MM.1S (cell line): ENCODE measurements around the gene PAPPA.

Experiments
- DNase-seq: peaks from one replicate; pipeline ENCODE4 v3.0.0-alpha.2; 2015
- H2AFZ ChIP-seq: fragments of 300-600 bp; sonication (generic); 2 replicates; pipeline ENCODE4 v1.6.0; 2016; ENCODE audit warnings: antibody characterized with exemption, low read length
- H3F3A ChIP-seq: fragments of 300-600 bp; sonication (generic); 2 replicates; pipeline ENCODE4 v1.6.1; 2016; ENCODE audit warnings: mild to moderate bottlenecking, antibody characterized with exemption, low read length, moderate library complexity, mixed read lengths; ENCODE audit not compliant: insufficient read depth
- H3K27ac ChIP-seq: fragments of 300-600 bp; sonication (generic); 2 replicates; pipeline ENCODE4 v1.5.1; 2016; ENCODE audit warnings: mild to moderate bottlenecking, low read length
- H3K27me3 ChIP-seq: fragments of 300-600 bp; sonication (generic); replicated peaks from 2 replicates; pipeline ENCODE4 v1.6.0; 2016; ENCODE audit warnings: low read length; ENCODE audit not compliant: insufficient read depth
- H3K36me3 ChIP-seq: fragments of 300-600 bp; sonication (generic); replicated peaks from 2 replicates; pipeline ENCODE4 v1.6.1; 2016; ENCODE audit warnings: mild to moderate bottlenecking, low read length, mixed read lengths; ENCODE audit not compliant: insufficient read depth
- H3K4me1 ChIP-seq: fragments of 300-600 bp; sonication (generic); 2 replicates; pipeline ENCODE4 v1.6.1; 2016; ENCODE audit warnings: low read length, mixed read lengths
- H3K4me2 ChIP-seq: fragments of 300-600 bp; sonication (generic); 2 replicates; pipeline ENCODE4 v1.6.0; 2016; ENCODE audit warnings: low read depth, low read length
- H3K4me3 ChIP-seq: fragments of 300-600 bp; sonication (generic); 2 replicates; pipeline ENCODE4 v1.5.1; 2016; ENCODE audit warnings: low read length, mixed read lengths
- H3K79me2 ChIP-seq: fragments of 300-600 bp; sonication (generic); 2 replicates; pipeline ENCODE4 v1.6.1; 2016; ENCODE audit warnings: mixed run types, low read length, mixed read lengths
- H3K9ac ChIP-seq: fragments of 300-600 bp; sonication (generic); 2 replicates; pipeline ENCODE4 v1.6.1; 2016; ENCODE audit warnings: low read length, mixed read lengths
- H3K9me2 ChIP-seq: fragments of 300-600 bp; sonication (generic); replicated peaks from 2 replicates; pipeline ENCODE4 v1.6.1; 2016; ENCODE audit warnings: mild to moderate bottlenecking, low read length, mixed read lengths; ENCODE audit not compliant: insufficient read depth
- H3K9me3 ChIP-seq: fragments of 300-600 bp; sonication (generic); replicated peaks from 2 replicates; pipeline ENCODE4 v1.6.1; 2016; ENCODE audit warnings: mild to moderate bottlenecking, low read length, mixed read lengths; ENCODE audit not compliant: insufficient read depth
- H4K20me1 ChIP-seq: fragments of 300-600 bp; sonication (generic); 2 replicates; pipeline ENCODE4 v1.6.1; 2016; ENCODE audit warnings: mild to moderate bottlenecking, low read length, moderate library complexity, mixed read lengths; ENCODE audit not compliant: insufficient read depth
- EZH2 ChIP-seq: fragments of 300-600 bp; sonication (generic); optimal IDR thresholded peaks from 2 replicates; pipeline ENCODE3; 2017; ENCODE audit warnings: low read depth, mild to moderate bottlenecking, antibody characterized with exemption, low read length, mixed read lengths
- EZH2phosphoT487 ChIP-seq: fragments of 300-600 bp; sonication (generic); IDR thresholded peaks from 2 replicates; pipeline ENCODE4 v1.6.1; 2018; ENCODE audit warnings: antibody characterized with exemption, low read length
- TF ChIP-seq, protein P1 (sequence below): fragments of 300-600 bp; sonication (generic); IDR thresholded peaks from 2 replicates; pipeline ENCODE4 v1.5.1; 2016; ENCODE audit warnings: antibody characterized with exemption, low read length, mixed read lengths

PAPPA gene

DNA sequence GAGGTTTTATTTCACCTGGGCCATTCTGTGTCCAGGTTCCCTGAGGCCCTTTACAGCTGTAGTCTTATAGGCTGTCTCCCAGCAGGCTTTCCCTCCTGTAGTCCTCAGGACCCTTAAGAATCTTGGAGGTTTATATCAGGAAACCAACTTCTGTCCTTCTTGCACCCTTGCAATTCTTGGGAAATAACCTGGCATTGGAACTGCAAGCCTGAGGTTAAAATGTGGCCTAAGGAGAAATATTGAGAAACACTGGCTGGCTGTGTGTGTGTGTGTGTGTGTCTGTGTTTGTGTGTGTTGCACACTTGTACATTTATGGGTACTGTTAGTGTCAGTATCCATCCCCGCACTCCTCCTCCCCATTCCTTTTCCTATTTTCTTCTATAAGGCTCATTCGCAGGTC is 168.9 kb downstream of the PAPPA start:
- H3K36me3 ChIP-seq = no peaks in the 10 kb centered on the region
- no peak overlapping the region for H3K4me2 ChIP-seq
- H3K4me1 ChIP-seq = no peaks in the 10 kb centered on the region
- H3K27me3 ChIP-seq = no peaks in the 10 kb centered on the region
- no peak overlapping the region for H2AFZ ChIP-seq
- H4K20me1 ChIP-seq = no peaks in the 10 kb centered on the region
- TF ChIP-seq EZH2phosphoT487 (no peak), EZH2 (no peak)
- TF ChIP-seq, protein P1, sequence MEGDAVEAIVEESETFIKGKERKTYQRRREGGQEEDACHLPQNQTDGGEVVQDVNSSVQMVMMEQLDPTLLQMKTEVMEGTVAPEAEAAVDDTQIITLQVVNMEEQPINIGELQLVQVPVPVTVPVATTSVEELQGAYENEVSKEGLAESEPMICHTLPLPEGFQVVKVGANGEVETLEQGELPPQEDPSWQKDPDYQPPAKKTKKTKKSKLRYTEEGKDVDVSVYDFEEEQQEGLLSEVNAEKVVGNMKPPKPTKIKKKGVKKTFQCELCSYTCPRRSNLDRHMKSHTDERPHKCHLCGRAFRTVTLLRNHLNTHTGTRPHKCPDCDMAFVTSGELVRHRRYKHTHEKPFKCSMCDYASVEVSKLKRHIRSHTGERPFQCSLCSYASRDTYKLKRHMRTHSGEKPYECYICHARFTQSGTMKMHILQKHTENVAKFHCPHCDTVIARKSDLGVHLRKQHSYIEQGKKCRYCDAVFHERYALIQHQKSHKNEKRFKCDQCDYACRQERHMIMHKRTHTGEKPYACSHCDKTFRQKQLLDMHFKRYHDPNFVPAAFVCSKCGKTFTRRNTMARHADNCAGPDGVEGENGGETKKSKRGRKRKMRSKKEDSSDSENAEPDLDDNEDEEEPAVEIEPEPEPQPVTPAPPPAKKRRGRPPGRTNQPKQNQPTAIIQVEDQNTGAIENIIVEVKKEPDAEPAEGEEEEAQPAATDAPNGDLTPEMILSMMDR = no peak
- H3K27ac ChIP-seq = no peak overlapping the region
- no peak overlapping the region for H3K4me3 ChIP-seq
- H3K9ac ChIP-seq = no peak overlapping the region
- DNase-seq = no peak
- no peaks in the 10 kb centered on the region for H3K9me2 ChIP-seq
- no peaks in the 10 kb centered on the region for H3K79me2 ChIP-seq
- no peaks in the 10 kb centered on the region for H3K9me3 ChIP-seq
- H3F3A ChIP-seq = no peaks in the 10 kb centered on the region

DNA sequence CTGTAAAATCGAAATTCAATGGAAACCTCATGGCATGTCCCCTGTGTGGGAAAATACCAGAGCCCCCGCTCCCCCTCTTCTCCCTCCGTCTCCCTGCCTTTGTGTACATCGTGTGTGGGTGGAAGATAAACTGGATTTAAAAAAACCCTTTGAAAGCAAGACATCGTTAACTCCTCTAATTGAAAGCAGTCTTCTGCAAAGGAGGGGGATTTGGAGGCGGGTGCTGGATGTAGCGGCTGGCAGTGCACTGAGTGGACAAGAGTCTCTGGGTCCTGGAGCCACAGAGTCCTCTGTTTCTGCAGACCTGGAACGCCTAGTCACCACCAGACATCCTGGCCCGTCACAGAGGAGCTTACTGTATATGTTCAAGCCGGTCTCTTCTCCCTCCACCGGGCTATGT is 169.4 kb downstream of the PAPPA start:
- H3K4me1 ChIP-seq = no peaks in the 10 kb centered on the region
- no peak overlapping the region for H3K4me2 ChIP-seq
- H3F3A ChIP-seq = no peaks in the 10 kb centered on the region
- H3K79me2 ChIP-seq = no peaks in the 10 kb centered on the region
- H2AFZ ChIP-seq = no peak overlapping the region
- no peak overlapping the region for H3K9ac ChIP-seq
- no peaks in the 10 kb centered on the region for H3K27me3 ChIP-seq
- no peak overlapping the region for H3K27ac ChIP-seq
- no peaks in the 10 kb centered on the region for H3K9me3 ChIP-seq
- no peak for DNase-seq
- H3K36me3 ChIP-seq = no peaks in the 10 kb centered on the region
- TF ChIP-seq EZH2 (no peak), EZH2phosphoT487 (no peak)
- TF ChIP-seq, protein P1 = no peak
- no peak overlapping the region for H3K4me3 ChIP-seq
- no peaks in the 10 kb centered on the region for H3K9me2 ChIP-seq
- no peaks in the 10 kb centered on the region for H4K20me1 ChIP-seq

DNA sequence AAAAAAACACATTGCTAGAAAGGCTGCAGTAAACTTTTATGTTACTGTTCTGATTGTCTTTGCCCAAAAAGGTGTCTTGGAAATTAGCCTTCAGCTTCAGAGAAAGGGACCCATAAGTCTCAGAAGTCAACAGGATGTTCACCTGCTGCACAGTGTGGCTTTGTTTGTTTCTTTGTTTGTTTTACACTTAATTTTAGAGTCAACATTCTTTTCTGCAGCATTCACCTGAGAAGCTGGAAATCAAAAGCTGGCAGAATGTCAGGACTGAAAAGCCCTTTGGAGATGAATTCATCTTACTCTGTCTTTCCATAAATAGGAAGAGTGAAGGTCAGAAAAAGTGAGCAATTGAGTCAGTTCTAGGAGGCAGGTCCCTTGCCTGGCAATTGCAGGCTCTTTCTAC is 170.0 kb downstream of the PAPPA start:
- Histone ChIP-seq H2AFZ (no peak overlapping the region), H3K27me3 (no peaks in the 10 kb centered on the region), H3K9ac (no peak overlapping the region), H3K4me1 (no peaks in the 10 kb centered on the region), H3K4me2 (no peak overlapping the region), H3F3A (no peaks in the 10 kb centered on the region), H3K27ac (no peak overlapping the region), H3K36me3 (no peaks in the 10 kb centered on the region), H3K4me3 (no peak overlapping the region), H3K9me2 (no peaks in the 10 kb centered on the region), H3K9me3 (no peaks in the 10 kb centered on the region), H4K20me1 (no peaks in the 10 kb centered on the region), H3K79me2 (no peaks in the 10 kb centered on the region)
- TF ChIP-seq EZH2phosphoT487 = no peak
- TF ChIP-seq, protein P1 = no peak
- TF ChIP-seq EZH2 = no peak
- DNase-seq = no peak
